GM11168 (cell line): ENCODE results near the gene CYP2C19.
"Not testable (repeated sequence)": the region's sequence is repeated elsewhere in the genome, so short reads cannot be mapped to it uniquely, and the experiment has no call there.

Source experiments
- in situ Hi-C: fragments of 300-500 bp; cut with MboI; formaldehyde crosslinking; loops from one replicate; pipeline ENCODE4 v1.12.0; 2022; ENCODE audit warnings: low sequenced_read_pairs; ENCODE audit not compliant: unreplicated experiment

Gene CYP2C19

DNA sequence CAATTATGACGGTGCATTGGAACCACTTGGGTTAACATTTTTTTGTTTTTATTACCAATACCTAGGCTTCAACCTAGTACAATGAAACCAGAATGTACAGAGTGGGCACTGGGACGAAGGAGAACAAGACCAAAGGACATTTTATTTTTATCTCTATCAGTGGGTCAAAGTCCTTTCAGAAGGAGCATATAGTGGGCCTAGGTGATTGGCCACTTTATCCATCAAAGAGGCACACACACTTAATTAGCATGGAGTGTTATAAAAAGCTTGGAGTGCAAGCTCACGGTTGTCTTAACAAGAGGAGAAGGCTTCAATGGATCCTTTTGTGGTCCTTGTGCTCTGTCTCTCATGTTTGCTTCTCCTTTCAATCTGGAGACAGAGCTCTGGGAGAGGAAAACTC, at the start of gene CYP2C19:
TSS of gene CYP2C19 (plus strand) at position 289 of the 400 bp plus-strand sequence. CDS start at position 314, 25 bp downstream.
- in situ Hi-C loops = no loop called here

GRCh38 chr10:94725871-94726270, 36.6 kb upstream of the CYP2C19 start:
- in situ Hi-C loops = no loop called here

DNA sequence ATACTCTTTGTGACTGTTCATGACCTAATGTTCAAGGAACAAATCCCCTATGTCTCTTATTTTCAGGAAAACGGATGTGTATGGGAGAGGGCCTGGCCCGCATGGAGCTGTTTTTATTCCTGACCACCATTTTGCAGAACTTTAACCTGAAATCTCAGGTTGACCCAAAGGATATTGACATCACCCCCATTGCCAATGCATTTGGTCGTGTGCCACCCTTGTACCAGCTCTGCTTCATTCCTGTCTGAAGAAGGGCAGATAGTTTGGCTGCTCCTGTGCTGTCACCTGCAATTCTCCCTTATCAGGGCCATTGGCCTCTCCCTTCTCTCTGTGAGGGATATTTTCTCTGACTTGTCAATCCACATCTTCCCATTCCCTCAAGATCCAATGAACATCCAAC, 27.3 kb upstream of the CYP2C19 start:
- in situ Hi-C loops = no loop called here

- in situ Hi-C loops = no loop called here
Measured at GRCh38 chr10:94738588-94738987, 23.9 kb upstream of the CYP2C19 start.

- in situ Hi-C loops = no loop called here
Measured at GRCh38 chr10:94747137-94747536, 15.3 kb upstream of the CYP2C19 start.

- in situ Hi-C loops = no loop called here
Measured at GRCh38 chr10:94747838-94748237, 14.6 kb upstream of the CYP2C19 start.

GRCh38 chr10:94757916-94758315, 4.6 kb upstream of the CYP2C19 start:
- in situ Hi-C loops = no loop called here

- in situ Hi-C loops = no loop called here
Measured at GRCh38 chr10:94760586-94761178, 1.8 kb upstream of the CYP2C19 start.

GRCh38 chr10:94775425-94775824, 12.9 kb downstream of the CYP2C19 start:
- in situ Hi-C loops = not testable (repeated sequence)

DNA sequence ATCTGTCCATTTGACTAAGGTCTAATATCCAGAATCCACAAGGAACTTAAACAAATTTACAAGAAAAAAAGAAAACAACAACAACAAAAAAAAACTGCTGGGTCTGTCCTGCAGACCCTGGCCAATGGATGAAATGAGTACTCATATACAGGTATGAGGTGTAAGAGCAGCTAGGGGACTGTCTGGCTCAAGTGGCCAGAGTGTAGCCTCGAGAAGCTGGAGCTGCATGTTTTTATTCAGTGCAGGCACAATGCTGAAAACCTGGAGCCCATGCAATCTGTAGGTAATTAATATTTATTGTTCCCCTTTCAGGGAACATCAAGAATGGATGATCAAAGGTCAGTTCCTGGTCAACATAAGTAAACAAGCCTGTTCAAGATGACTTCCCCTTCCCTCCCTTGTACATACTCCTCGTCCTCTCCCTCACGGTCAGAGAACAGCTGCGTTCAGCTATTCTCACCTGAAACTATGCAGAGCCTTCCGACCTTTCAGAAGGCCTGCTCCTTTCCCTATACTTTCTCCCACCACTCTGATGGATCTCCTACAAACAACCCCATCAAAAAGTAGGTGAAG, 15.5 kb downstream of the CYP2C19 start:
- in situ Hi-C loops = no loop called here

GRCh38 chr10:94780844-94781243, 18.4 kb downstream of the CYP2C19 start:
- in situ Hi-C loops = no loop called here

- in situ Hi-C loops = no loop called here
Measured at GRCh38 chr10:94784256-94784655, 21.8 kb downstream of the CYP2C19 start.

DNA sequence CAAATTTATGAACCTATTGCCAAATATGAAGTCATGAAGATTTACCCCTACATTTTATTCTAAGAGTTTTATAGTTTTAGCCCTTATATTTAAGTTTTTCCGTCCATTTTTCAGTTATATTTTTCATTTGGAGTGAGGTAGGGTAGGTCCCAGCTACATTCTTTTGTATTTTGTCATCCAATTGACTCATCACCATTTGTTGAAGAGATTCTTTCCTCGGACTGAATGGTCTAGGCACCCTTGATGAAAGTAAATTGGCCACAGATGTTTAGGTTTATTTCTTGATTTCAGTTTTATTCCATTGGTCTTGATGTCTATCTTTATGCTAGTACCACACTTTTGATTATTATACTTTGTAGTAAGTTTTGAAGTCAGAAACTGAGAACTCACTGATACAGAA, 22.7 kb downstream of the CYP2C19 start:
- in situ Hi-C loops = no loop called here

DNA sequence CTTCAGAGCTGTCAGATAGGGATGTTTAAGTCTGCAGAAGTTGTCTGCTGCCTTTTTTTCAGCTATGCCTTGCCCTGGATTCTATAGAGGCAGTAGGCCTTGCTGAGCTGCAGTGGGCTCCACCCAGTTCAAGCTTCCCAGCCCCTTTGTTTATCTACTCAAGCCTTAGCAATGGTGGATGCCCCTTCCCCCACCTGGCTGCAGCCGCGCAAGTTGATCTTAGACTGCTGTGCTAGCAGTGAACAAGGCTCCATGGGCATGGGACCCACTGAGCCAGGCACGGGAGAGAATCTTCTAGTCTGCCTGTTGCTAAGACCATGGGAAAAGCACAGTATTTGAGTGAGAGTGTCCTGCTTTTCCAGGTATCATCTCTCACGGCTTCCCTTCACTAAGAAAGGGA, 38.1 kb downstream of the CYP2C19 start:
- in situ Hi-C loops = not testable (repeated sequence)

- in situ Hi-C loops = no loop called here
Measured at GRCh38 chr10:94803307-94803706, 40.8 kb downstream of the CYP2C19 start.

DNA sequence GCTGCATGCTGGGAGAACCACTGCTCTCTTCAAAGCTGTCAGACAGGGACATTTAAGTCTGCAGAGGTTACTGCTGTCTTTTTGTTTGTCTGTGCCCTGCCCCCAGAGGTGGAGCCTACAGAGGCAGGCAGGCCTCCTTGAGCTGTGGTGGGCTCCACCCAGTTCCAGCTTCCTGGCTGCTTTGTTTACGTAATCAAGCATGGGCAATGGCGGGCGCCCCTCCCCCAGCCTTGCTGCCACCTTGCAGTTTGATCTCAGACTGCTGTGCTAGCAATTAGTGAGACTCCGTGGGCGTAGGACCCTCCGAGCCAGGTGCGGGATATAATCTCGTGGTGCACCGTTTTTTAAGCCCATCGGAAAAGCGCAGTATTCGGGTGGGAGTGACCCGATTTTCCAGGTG, 67.5 kb downstream of the CYP2C19 start:
- in situ Hi-C loops = not testable (repeated sequence)

GRCh38 chr10:94846204-94846603, 83.7 kb downstream of the CYP2C19 start:
- in situ Hi-C loops = no loop called here

- in situ Hi-C loops = no loop called here
Measured at GRCh38 chr10:94850766-94851165, 88.3 kb downstream of the CYP2C19 start.

GRCh38 chr10:94851263-94851662, 88.8 kb downstream of the CYP2C19 start:
- in situ Hi-C loops = no loop called here

GRCh38 chr10:94852438-94852837, 90.0 kb downstream of the CYP2C19 start:
- in situ Hi-C loops = no loop called here

- in situ Hi-C loops = no loop called here
Measured at GRCh38 chr10:94853065-94853464, 90.6 kb downstream of the CYP2C19 start.

- in situ Hi-C loops = no loop called here
Measured at GRCh38 chr10:94858005-94858404, 95.5 kb downstream of the CYP2C19 start.
